HG03039 (cell line): Measurements from ENCODE around the gene NHLRC3.
"Not testable (repeated sequence)": the region's sequence is repeated elsewhere in the genome, so short reads cannot be mapped to it uniquely, and the experiment has no call there.

ENCODE experiments used
- ATAC-seq: cut with Tn5 transposase; IDR thresholded peaks from one replicate; pipeline ENCODE4 v1.9.1; 2021; ENCODE audit warnings: mild to moderate bottlenecking, moderate library complexity; ENCODE audit not compliant: unreplicated experiment

The NHLRC3 gene

DNA sequence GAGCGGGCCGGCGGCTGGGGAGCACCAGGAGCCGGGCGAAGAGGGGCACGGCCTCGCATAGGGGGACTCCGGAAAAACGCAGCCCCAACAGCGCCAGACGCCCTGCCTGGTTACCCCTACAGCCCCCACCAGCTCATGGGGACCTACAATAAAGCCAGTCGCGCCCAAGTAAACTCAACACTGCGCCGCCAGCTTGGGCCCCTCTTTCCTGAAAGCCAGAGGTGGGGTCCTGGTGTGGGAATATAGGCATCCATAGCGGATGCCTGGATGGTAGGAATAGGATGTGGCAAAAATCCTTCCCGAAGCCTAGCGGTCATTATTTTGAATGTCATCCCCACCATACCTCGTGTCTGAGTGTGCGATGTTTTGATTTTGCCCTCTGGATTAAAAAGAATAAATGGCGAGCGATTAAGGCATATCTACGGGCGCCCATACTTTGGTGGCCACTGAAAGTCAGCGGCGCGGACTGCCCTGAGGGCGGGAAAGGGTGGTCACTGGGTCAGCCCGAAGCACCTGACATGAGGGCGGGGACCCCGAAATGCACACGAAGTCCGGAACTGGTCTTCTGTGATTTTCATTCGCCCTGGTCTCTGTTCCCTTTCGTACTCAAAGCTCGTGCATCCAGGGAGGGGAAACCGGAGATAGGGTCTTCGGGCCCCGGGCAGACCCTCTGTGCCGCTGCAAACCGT is at the start of gene NHLRC3, which contains the start of gene PROSER1:
Gene NHLRC3 (plus strand): TSS at position 577 of the 689 bp plus-strand sequence. CDS start 184 bp downstream, outside the sequence.
Gene PROSER1 (minus strand): TSS at position 210 of the 689 bp plus-strand sequence. CDS start 847 bp downstream, outside the sequence.
- ATAC-seq, result peak; percentile 61

DNA sequence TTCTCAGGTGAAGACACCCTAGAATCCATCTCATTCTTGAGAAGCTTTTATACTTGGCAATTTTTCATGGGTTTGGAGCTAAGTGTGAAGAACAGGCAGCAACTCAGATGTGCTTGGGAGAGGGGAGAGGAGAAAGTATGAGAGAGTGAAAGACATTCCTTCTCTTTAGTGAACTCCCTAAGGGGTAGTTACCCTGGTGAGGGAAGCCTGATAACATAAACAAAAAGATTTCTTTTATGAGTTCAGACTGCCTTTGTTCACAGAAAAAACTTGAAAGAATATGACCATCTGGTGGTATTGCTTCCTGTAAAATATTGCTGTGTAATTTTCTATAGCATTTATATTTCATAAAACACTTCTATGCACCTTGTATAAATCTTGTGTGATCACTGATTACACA is 47.6 kb upstream of the NHLRC3 start, which contains the start of gene STOML3:
Gene STOML3 (minus strand): TSS at position 139 of the 400 bp plus-strand sequence. CDS start 110 bp downstream, at position 29.
- ATAC-seq, result no peak

GRCh38 chr13:38993381-38993780 is 44.9 kb upstream of the NHLRC3 start:
- no peak for ATAC-seq

GRCh38 chr13:38998739-38999138 is 39.5 kb upstream of the NHLRC3 start:
- ATAC-seq, result no peak

DNA sequence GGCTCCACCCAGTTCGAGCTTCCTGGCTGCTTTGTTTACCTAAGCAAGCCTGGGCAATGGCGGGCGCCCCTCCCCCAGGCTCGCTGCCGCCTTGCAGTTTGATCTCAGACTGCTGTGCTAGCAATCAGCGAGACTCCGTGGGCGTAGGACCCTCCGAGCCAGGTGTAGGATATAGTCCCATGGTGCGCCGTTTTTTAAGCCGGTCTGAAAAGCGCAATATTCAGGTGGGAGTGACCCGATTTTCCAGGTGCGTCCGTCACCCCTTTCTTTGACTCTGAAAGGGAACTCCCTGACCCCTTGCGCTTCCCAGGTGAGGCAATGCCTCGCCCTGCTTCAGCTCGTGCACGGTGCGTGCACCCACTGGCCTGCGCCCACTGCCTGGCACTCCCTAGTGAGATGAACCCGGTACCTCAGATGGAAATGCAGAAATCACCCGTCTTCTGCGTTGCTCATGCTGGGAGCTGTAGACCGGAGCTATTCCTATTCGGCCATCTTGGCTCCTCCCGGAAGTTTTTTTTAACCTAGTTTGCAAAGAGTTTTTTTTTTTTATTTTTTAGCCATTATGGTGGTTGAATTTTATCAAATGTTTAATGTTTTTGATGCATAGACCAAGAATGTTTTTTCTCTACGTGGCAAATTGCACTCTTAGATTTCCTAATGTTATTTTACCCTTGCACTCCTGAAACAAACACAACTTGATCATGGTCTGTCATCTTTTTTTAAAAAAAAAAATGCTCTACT is 31.7 kb upstream of the NHLRC3 start:
- not testable (repeated sequence) for ATAC-seq

DNA sequence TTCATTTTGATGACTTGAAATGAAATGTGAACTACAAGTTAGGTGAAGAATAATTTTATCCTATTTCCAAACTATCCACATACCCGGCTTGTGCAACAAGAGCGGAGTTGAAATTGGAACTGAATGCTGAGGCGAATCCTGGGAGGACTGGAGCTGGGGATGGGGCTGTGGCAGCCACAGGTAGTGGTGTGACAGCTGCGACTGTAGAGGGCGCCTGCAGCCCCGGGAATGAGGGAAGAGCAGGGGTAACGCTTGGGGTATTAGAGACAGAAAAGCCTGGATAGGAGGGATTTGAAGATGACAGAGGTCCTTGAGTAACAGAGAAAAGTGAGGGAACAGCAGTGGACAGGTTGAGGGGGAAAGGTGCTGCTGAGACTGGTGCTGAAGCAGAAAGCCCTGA is 25.6 kb upstream of the NHLRC3 start:
- ATAC-seq, result no peak

DNA sequence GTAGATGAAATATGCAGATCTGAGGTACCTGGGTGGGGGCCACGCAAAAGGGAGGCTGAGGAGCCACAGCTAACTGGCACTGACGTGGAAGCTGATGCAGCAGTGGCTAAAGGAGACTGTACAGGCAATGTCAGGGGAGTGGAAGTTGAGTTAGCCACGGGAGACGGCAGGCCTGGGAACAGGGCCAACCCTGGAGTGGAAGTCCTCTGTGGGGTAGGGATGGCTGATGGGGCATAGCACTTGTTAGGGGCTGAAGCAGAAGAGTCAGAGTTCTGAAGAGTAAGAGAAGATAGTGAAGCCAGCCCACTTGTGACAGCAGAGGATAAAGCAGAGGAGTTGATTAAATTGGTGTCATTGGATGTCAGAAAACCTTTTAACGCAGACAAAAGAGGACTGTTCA is 24.8 kb upstream of the NHLRC3 start:
- no peak for ATAC-seq

GRCh38 chr13:39016087-39016486 is 22.2 kb upstream of the NHLRC3 start:
- ATAC-seq, result peak; percentile 58

- peak; percentile 74 for ATAC-seq
Observed at GRCh38 chr13:39016787-39017186, 21.5 kb upstream of the NHLRC3 start.

GRCh38 chr13:39020853-39021462 is 17.3 kb upstream of the NHLRC3 start:
- ATAC-seq, result no peak

DNA sequence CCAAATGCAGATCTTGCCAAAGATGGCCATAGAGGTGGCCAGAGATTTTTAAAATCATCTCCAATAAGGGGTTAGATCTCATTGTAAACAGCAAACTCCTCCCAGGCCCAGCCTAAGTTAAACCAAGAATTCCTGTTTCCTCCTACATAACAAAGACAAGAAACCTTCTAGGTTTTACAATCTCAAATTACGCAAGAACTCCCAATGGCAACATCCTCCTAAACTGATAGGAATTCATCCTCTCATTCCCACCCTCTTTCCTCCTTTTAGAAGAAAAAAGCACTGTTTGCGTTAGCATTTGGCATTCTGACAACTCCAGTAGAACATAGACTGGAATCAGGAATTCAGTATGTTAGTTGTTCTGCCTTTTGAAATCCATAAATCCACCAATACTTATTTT is 14.9 kb upstream of the NHLRC3 start:
- ATAC-seq, result no peak

DNA sequence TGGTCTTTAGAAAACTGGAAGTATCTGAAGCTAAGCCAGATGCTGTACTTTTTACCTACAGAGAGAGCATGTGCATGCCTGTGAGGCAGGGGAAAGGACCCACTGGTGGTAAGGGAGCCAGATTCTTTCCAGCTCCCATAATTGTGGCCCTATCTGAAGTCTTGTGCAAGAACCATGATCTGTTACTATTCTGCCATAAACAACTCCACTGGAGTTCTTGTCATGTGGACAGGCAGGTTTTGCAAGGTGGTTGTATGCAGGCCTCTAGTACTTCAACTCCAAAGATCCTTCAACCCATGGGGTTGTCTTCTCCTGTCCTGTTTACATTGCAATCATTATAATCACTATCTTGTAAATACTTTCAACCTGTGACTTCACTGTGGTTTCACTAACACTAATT is 14.5 kb upstream of the NHLRC3 start:
- ATAC-seq, result no peak

DNA sequence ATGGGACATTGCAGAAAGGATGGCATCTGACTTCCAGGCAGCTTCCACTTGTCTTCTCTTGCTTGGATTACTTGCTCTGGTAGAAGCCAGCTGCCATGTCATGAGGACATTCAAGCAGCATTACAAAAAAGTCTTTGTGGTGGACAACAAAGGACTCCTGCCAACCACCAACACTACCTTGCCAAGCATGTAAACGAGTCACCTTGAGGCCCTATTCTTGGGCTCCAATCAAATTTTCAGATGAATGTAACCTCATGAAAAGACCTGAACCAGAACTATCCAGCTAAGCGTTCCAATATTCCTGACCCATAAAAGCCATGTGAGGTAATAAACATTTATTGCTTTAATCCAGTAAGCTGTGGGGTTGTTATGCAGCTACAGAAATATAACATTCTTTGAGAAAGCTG is 12.8 kb upstream of the NHLRC3 start:
- ATAC-seq, result no peak

GRCh38 chr13:39032150-39032549 is 6.1 kb upstream of the NHLRC3 start:
- no peak for ATAC-seq

- no peak for ATAC-seq
Observed at GRCh38 chr13:39034085-39034484, 4.2 kb upstream of the NHLRC3 start.

- no peak for ATAC-seq
Observed at GRCh38 chr13:39035204-39035603, 3.1 kb upstream of the NHLRC3 start.

- no peak for ATAC-seq
Observed at GRCh38 chr13:39035799-39036198, 2.5 kb upstream of the NHLRC3 start.

DNA sequence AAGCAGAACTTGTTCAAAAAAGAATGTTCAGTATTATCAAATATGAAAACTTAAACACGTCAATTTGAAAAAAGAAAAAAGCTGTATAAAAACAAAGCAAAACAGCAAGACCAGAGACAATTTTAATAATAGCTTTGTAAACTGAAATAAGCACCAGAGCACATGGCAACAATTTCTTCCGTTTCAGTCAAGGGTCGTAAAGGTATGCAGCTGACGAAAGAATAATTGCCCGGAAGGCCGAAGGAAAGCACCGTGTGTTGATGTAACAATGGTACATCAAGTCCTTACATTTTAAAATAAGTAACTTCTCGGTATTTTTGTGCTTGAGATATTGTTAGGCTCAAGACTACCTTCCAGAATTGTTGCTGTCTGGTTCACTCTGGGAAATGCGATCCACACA is 2.0 kb upstream of the NHLRC3 start:
- no peak for ATAC-seq

DNA sequence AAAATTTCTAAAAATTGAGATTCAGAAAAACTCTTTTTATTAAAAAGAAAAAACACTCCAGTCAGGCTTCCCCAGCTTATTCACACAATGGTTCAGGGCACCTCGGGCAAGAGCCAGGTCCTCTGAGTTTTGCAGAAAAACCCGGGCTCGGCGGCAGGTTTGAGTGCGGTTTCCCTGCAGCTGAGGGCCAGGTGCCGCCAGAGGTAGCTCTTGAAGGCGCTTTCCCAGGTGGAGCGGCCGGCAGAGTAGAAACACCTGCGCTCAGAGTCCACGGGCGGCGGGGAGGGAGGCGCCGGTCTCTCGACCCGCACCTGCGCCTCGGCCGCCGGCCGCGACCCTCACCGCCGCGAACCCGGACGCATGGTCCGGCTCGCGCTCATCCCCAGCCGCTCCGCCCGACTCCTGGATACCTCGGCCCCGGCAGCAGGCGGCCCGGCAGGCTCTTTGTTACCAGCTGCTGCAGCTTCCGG is 811 bp upstream of the NHLRC3 start:
- ATAC-seq, result no peak

GRCh38 chr13:39038569-39039030 is 344 bp downstream of the NHLRC3 start:
- ATAC-seq, result peak; percentile 32

DNA sequence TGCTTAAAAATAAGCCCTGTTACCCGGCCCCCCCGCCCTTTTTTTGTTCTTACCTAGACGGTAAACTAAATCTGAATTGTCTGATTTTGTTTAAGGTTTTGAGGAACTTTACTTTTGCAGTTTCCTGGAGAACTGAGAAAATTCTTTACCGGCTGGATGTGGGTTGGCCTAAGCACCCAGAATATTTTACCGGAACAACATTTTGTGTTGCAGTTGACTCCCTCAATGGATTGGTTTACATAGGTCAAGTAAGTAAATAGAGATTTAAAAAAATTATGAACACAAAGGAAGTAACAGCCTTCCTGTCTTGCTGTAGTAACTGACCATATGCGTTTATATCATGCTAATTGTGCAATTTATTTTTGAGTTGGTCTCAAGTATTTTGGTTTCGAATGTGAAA is 785 bp downstream of the NHLRC3 start:
- ATAC-seq, result no peak
